LNCAP (cell line): ENCODE measurements around the gene SCN2B.

ENCODE experiments used
- TF ChIP-seq, protein P1 (sequence below): fragments of 450-650 bp; IDR thresholded peaks from 2 replicates; pipeline ENCODE4 v1.5.1; 2017; ENCODE audit warnings: mild to moderate bottlenecking

Gene SCN2B

DNA sequence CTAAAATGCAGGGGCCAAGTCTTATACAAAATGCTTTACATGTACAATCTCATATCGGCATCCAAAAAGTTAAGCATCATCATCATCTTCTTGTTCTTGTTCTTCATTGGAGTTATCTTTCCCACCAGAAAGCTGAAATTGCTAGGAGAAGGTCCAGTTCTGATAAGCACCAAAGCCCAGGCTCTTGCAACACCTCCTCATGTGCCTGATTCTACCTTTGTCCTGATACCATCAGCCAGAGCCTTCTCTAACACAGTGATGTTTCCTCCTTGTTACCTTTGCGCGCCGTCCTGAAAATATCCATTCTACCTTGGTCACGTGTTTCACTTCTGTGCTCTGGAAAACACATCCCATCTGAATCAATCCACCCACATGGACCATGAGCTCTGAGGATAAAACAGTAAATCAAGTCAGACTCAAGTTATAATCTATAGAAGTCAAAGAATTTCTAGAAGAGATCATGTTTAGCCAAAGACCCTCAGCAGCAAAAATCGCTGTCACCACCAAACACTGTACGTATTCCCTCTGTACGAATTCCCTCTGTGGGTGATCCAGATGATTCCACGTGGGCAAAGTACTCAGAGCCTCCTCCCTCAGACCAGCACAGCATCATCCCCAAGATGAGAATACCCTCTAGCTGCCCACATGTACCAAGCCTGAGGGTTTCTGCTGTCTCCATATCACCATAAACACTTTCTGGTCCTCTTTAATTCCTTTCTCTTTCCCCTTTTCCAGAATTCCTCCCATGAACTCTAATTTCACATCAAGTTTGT lies 29.4 kb upstream of the SCN2B start:
- TF ChIP-seq, protein P1, sequence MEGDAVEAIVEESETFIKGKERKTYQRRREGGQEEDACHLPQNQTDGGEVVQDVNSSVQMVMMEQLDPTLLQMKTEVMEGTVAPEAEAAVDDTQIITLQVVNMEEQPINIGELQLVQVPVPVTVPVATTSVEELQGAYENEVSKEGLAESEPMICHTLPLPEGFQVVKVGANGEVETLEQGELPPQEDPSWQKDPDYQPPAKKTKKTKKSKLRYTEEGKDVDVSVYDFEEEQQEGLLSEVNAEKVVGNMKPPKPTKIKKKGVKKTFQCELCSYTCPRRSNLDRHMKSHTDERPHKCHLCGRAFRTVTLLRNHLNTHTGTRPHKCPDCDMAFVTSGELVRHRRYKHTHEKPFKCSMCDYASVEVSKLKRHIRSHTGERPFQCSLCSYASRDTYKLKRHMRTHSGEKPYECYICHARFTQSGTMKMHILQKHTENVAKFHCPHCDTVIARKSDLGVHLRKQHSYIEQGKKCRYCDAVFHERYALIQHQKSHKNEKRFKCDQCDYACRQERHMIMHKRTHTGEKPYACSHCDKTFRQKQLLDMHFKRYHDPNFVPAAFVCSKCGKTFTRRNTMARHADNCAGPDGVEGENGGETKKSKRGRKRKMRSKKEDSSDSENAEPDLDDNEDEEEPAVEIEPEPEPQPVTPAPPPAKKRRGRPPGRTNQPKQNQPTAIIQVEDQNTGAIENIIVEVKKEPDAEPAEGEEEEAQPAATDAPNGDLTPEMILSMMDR, result no peak

DNA sequence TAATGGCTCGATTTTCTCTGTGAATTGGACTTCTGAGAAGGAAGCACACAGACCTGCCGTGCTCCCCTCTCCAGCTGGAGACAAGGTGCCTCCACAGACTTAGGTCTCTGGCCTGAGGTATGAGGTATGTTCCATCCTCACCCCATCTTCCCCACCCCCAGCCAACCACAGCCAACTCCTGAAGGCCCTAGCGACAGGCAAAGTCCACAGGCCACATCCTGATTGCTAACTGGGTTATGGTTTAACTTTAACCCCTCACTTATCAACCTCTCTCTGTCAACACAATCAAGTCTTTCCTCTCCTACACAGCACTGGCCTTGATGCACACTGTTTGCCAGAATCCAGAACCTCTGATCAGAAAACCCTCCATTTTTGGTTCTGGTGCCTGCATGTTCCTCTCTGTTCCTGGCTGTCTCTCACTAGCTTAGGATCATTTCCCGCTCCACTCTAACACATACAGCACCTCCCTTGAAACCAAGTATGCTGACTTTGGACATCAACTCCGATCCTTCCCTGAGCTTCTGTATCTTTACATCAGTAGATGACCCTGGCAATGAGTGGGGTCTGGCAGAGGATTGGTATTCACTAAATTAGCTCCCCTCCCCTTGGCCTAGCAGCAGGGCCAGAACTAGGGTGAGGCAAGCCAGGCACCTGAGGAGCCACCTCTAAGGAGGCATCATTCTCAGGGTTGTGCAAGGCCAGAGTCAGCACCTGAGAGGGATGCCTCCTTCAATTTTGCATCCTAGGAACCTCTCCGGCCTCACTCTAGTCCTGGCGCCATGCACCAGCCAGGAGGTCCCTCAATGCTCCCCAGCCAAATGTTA lies 26.4 kb upstream of the SCN2B start:
- TF ChIP-seq, protein P1, result no peak

DNA sequence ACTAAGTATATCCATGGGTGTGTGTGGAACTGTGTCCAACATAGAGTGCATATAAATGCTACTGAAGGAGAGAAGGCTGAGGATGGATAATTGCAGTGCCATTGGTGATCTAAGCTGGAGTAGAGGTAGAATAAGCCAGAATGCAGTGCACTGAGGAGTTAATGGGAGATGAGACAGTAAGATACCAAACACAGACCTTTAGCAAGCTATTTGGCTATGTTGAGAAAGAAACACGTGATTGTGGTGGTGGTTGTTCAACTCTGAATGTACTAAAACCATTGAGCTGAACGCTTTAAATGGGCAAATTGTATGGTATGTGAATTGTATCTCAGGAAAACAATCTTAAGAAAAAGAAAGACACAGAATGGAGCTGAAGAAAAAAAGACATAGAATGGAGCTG lies 25.5 kb upstream of the SCN2B start:
- TF ChIP-seq, protein P1, result no peak

DNA sequence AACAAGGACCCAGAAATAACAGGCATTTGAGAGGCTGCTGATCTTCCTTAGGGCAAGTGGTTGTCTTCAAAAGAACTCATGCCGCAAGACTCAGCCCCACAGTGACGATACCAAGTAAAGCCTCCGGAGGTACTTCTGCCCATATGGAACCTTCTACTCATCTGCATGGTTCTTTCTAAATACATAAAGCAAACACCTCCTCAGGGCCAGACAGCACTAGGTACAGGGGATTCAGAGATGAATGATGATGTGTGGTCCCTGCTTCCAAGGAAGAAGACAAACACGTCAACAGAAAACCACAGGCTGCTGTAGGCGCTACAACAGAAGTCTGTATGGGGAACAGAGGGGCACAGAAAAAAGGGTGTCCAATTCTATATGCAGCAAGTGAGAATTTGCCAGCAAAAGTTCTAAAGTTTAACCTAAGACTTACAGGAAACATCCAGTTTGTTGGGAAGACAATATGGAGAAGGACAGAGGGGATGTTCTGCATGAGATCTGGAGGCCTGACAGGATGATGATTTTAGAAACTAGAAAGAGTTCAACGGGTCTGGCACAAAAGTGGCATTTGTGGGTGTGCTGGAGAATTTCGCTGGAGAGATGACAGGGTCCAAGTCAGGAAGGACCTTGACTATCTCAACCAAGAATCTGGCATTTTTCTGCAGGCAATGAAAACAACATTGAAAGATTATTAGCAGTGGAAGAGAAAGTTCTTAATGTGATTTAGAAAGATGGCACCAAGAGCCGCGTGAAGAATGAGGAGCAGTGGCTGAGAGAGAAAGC lies 24.7 kb upstream of the SCN2B start:
- TF ChIP-seq, protein P1, result no peak

DNA sequence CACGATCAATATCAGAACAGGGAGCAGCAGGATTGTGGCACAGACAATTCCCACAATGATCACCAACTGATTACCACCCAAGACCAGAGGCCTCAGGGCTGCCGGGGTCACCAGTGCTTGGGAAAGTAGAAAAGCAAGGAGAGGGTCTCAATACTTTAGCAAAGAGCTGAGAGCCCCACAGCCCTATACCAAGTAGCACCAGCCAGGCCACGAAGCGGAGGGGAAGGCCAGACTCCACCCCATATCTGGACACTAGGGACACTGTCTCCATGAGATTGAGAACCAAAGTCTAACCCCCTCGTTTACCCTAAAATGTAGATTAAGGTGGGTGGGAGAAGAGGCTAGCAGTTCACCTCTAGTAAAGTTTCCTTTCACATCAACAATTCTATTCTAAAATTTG lies 24.1 kb upstream of the SCN2B start:
- TF ChIP-seq, protein P1, result no peak

DNA sequence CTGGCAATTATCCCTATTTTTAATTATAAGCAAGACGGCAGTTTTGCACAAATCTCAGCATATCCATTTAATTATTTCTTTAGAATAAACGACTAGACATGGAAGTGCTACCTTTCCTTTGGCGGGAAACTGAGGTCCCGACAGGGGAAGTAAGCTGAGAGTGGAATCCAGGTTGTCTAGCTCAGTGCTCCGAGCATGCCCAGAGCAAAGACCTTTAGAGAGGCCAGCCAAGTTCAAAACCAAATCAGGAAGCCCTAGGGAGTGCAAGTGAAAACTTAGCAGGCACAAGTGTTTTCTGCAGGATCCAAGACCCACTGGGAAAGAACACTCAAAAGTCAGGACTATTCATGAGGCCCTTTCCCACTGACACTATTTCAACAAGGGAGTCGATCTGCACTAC lies 22.7 kb upstream of the SCN2B start:
- TF ChIP-seq, protein P1, result no peak

DNA sequence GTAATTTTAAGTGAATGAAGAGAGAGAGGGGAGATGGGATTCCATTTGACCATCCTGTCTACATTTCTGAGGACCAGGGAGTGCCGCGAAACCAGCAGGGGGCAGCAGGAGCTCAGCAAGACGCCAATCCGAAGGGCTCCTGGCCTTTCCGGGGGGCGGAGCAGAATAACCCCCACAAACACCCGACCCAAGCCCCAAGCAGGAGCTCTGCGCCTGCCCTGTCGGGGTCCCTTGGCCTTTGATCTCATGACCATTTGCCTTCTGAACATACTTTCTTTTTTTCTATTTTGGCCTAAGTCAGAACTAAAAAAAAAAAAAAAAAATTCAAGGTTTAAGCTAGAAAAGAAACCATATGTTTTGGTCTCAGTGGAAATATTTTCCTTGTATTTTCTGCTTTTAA lies 21.9 kb upstream of the SCN2B start:
- TF ChIP-seq, protein P1, result peak; percentile 88
